GM23338 (cell line): ENCODE results near the gene TSC22D2. TPM values are rescaled to one million over a fixed set of nuclear protein-coding genes. Genes with fewer than 3 reads are reported as not detected.

Experiments used
- ATAC-seq: fragments of 200-7000 bp; cut with Tn5 transposase; 3 replicates; pipeline ENCODE4 v1.9.1; 2020
- DNase-seq: peaks from one replicate; pipeline ENCODE4 v3.0.0-alpha.2; 2015; ENCODE audit warnings: low spot score
- H2AFZ ChIP-seq: fragments of 200-600 bp; sonication (generic); 2 replicates; pipeline ENCODE4 v1.8.0; 2016; ENCODE audit warnings: antibody characterized with exemption, mild to moderate bottlenecking, moderate library complexity
- H3F3A ChIP-seq: fragments of 200-600 bp; sonication (generic); replicated peaks from 2 replicates; pipeline ENCODE4 v1.8.0; 2017; ENCODE audit warnings: antibody characterized with exemption, mixed run types, low read depth
- H3K27ac ChIP-seq: fragments of 200-600 bp; sonication (generic); 2 replicates; pipeline ENCODE4 v1.6.1; 2016; ENCODE audit warnings: low read depth
- H3K27me3 ChIP-seq: fragments of 200-600 bp; sonication (generic); 2 replicates; pipeline ENCODE4 v1.8.0; 2016; ENCODE audit warnings: mild to moderate bottlenecking, mixed run types, moderate library complexity; ENCODE audit not compliant: insufficient read depth
- H3K36me3 ChIP-seq: fragments of 200-600 bp; sonication (generic); 2 replicates; pipeline ENCODE4 v1.8.0; 2016; ENCODE audit warnings: mild to moderate bottlenecking; ENCODE audit not compliant: insufficient read depth
- H3K4me1 ChIP-seq: fragments of 200-600 bp; sonication (generic); 2 replicates; pipeline ENCODE4 v1.8.0; 2016; ENCODE audit warnings: mild to moderate bottlenecking, moderate library complexity; ENCODE audit not compliant: insufficient read depth
- H3K4me2 ChIP-seq: fragments of 200-600 bp; sonication (generic); 2 replicates; pipeline ENCODE4 v1.7.1; 2017; ENCODE audit warnings: mixed run types
- H3K4me3 ChIP-seq: fragments of 200-600 bp; sonication (generic); 2 replicates; pipeline ENCODE4 v1.6.1; 2016; ENCODE audit warnings: mixed run types
- H3K79me2 ChIP-seq: fragments of 200-600 bp; sonication (generic); replicated peaks from 2 replicates; pipeline ENCODE4 v1.8.0; 2017; ENCODE audit warnings: mild to moderate bottlenecking; ENCODE audit not compliant: insufficient read depth
- H3K9me2 ChIP-seq: fragments of 200-600 bp; sonication (generic); 2 replicates; pipeline ENCODE4 v1.8.0; 2017; ENCODE audit not compliant: insufficient read depth
- H4K20me1 ChIP-seq: fragments of 200-600 bp; sonication (generic); replicated peaks from 2 replicates; pipeline ENCODE4 v1.8.0; 2017; ENCODE audit warnings: mild to moderate bottlenecking; ENCODE audit not compliant: insufficient read depth
- H3K27ac Mint-ChIP-seq: 2 replicates; pipeline ENCODE4 v1.8.0; 2020; ENCODE audit warnings: inconsistent platforms, mild to moderate bottlenecking, moderate library complexity, mixed read lengths
- H3K27me3 Mint-ChIP-seq: 3 replicates; pipeline ENCODE4 v1.8.0; 2022; ENCODE audit warnings: low read depth, mild to moderate bottlenecking, moderate library complexity, mixed read lengths, inconsistent platforms; ENCODE audit not compliant: insufficient read depth, poor library complexity
- H3K36me3 Mint-ChIP-seq: 3 replicates; pipeline ENCODE4 v1.8.0; 2021; ENCODE audit warnings: low read depth, mild to moderate bottlenecking, inconsistent platforms, moderate library complexity, mixed read lengths
- H3K4me1 Mint-ChIP-seq: 3 replicates; pipeline ENCODE4 v1.8.0; 2020; ENCODE audit warnings: mild to moderate bottlenecking, inconsistent platforms, mixed read lengths
- H3K4me3 Mint-ChIP-seq: 3 replicates; pipeline ENCODE4 v1.8.0; 2021; ENCODE audit warnings: moderate library complexity, mild to moderate bottlenecking, inconsistent platforms, mixed read lengths
- H3K9me3 Mint-ChIP-seq: 3 replicates; pipeline ENCODE4 v1.8.0; 2020; ENCODE audit warnings: moderate library complexity, mild to moderate bottlenecking, inconsistent platforms, mixed read lengths
- CREB1 ChIP-seq: fragments of 250-450 bp; sonication (Bioruptor Pico); IDR thresholded peaks from 2 replicates; pipeline ENCODE4 v1.5.0; 2020; ENCODE audit warnings: low read depth, mild to moderate bottlenecking, moderate library complexity
- CTCF ChIP-seq, 2 experiments: fragments of 200-600 bp in 1 of 2; sonication (generic) in 1 of 2; conservative IDR thresholded peaks; 2 replicates each; pipeline versions ENCODE4 v1.5.1 to v1.6.1; 2016 to 2017; ENCODE audit warnings: antibody characterized with exemption in 2 of 2, low read depth in 2 of 2, mild to moderate bottlenecking in 2 of 2, moderate library complexity in 1 of 2
- EZH2 ChIP-seq: fragments of 200-600 bp; sonication (generic); IDR thresholded peaks from one replicate; pipeline ENCODE4 v1.8.0; 2017; ENCODE audit warnings: antibody characterized with exemption, mild to moderate bottlenecking, low read depth; ENCODE audit not compliant: unreplicated experiment
- EZH2phosphoT487 ChIP-seq: fragments of 200-600 bp; sonication (generic); IDR thresholded peaks from one replicate; pipeline ENCODE4 v1.8.1; 2018; ENCODE audit warnings: antibody characterized with exemption; ENCODE audit not compliant: unreplicated experiment
- JUNB ChIP-seq: IDR thresholded peaks from one replicate; pipeline ENCODE4 v1.6.1; 2016; ENCODE audit warnings: antibody characterized with exemption; ENCODE audit not compliant: unreplicated experiment
- NANOG ChIP-seq: IDR thresholded peaks from 2 replicates; pipeline ENCODE4 v1.6.1; 2016; ENCODE audit warnings: antibody characterized with exemption, borderline replicate concordance
- POLR2AphosphoS5 ChIP-seq: IDR thresholded peaks from 2 replicates; pipeline ENCODE4 v1.6.1; 2016; ENCODE audit warnings: antibody characterized with exemption, low read depth
- STAT1 ChIP-seq: IDR thresholded peaks from one replicate; pipeline ENCODE4 v1.6.1; 2016; ENCODE audit warnings: antibody characterized with exemption; ENCODE audit not compliant: unreplicated experiment
- ZNF114 ChIP-seq: fragments of 250-450 bp; sonication (Bioruptor Pico); IDR thresholded peaks from 2 replicates; pipeline ENCODE4 v1.5.0; 2020; ENCODE audit warnings: mild to moderate bottlenecking, moderate library complexity
- ZNF331 ChIP-seq: fragments of 250-450 bp; sonication (Bioruptor Pico); IDR thresholded peaks from 2 replicates; pipeline ENCODE4 v1.5.0; 2020; ENCODE audit warnings: low read depth, mild to moderate bottlenecking, moderate library complexity
- ZNF462 ChIP-seq: fragments of 250-450 bp; sonication (Bioruptor Pico); IDR thresholded peaks from 2 replicates; pipeline ENCODE4 v1.5.0; 2020; ENCODE audit warnings: mild to moderate bottlenecking, moderate library complexity
- polyA plus RNA-seq: library from polyadenylated mRNA; unstranded; fragments of >200 nt; fragmentation: Nextera tagmentation; extraction: Ambion mirVana; gene quantifications from 2 replicates; pipeline ENCODE4 v1.2.1, GENCODE V29; 2016
- total RNA-seq: library from RNA; depleted of rRNA; stranded (reverse); fragments of >200 nt; shearing (Covaris generic); gene quantifications from 2 replicates; pipeline ENCODE4 v1.2.3, GENCODE V29; 2014
- TF ChIP-seq, protein P1 (sequence below): IDR thresholded peaks from one replicate; pipeline ENCODE4 v1.6.1; 2018; ENCODE audit warnings: antibody characterized with exemption; ENCODE audit not compliant: unreplicated experiment
- TF ChIP-seq, protein P2 (sequence below): IDR thresholded peaks from 2 replicates; pipeline ENCODE4 v1.6.1; 2016; ENCODE audit warnings: antibody characterized with exemption

TSC22D2 gene
- total and polyA plus RNA-seq, 2 experiments from 2014 or later, result 18.6 to 34.2 TPM

- no peaks in the 10 kb centered on the region for H3K27me3 Mint-ChIP-seq
- Histone ChIP-seq H3K4me3 (no peak overlapping the region), H3K27ac (no peak overlapping the region), H3K4me1 (peaks cover 22% of the 10 kb centered on the region; the same call in 1 of the 2 replicates), H3F3A (no peaks in the 10 kb centered on the region), H2AFZ (no peak overlapping the region), H4K20me1 (peaks cover 5% of the 10 kb centered on the region), H3K9me2 (no peaks in the 10 kb centered on the region), H3K36me3 (no peaks in the 10 kb centered on the region), H3K79me2 (peaks cover 41% of the 10 kb centered on the region), H3K27me3 (no peaks in the 10 kb centered on the region), H3K4me2 (no peak overlapping the region)
- no peak for DNase-seq
- H3K4me1 Mint-ChIP-seq, result peaks cover 26% of the 10 kb centered on the region
- no peak overlapping the region for H3K4me3 Mint-ChIP-seq
- ATAC-seq, result no peak
- peak overlapping the region; percentile 14; the same call in 1 of the 2 replicates for H3K27ac Mint-ChIP-seq
- no peak for TF ChIP-seq NANOG
- TF ChIP-seq, protein P1, sequence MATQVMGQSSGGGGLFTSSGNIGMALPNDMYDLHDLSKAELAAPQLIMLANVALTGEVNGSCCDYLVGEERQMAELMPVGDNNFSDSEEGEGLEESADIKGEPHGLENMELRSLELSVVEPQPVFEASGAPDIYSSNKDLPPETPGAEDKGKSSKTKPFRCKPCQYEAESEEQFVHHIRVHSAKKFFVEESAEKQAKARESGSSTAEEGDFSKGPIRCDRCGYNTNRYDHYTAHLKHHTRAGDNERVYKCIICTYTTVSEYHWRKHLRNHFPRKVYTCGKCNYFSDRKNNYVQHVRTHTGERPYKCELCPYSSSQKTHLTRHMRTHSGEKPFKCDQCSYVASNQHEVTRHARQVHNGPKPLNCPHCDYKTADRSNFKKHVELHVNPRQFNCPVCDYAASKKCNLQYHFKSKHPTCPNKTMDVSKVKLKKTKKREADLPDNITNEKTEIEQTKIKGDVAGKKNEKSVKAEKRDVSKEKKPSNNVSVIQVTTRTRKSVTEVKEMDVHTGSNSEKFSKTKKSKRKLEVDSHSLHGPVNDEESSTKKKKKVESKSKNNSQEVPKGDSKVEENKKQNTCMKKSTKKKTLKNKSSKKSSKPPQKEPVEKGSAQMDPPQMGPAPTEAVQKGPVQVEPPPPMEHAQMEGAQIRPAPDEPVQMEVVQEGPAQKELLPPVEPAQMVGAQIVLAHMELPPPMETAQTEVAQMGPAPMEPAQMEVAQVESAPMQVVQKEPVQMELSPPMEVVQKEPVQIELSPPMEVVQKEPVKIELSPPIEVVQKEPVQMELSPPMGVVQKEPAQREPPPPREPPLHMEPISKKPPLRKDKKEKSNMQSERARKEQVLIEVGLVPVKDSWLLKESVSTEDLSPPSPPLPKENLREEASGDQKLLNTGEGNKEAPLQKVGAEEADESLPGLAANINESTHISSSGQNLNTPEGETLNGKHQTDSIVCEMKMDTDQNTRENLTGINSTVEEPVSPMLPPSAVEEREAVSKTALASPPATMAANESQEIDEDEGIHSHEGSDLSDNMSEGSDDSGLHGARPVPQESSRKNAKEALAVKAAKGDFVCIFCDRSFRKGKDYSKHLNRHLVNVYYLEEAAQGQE, result no peak
- no peak for TF ChIP-seq ZNF331 (CRISPR knock-in tag)
- TF ChIP-seq CTCF (conservative IDR thresholded peaks at IDR 0.05; ENCODE audit: low read depth in 2 of 2), result no peak
- no peak for TF ChIP-seq EZH2phosphoT487
- TF ChIP-seq, protein P2, sequence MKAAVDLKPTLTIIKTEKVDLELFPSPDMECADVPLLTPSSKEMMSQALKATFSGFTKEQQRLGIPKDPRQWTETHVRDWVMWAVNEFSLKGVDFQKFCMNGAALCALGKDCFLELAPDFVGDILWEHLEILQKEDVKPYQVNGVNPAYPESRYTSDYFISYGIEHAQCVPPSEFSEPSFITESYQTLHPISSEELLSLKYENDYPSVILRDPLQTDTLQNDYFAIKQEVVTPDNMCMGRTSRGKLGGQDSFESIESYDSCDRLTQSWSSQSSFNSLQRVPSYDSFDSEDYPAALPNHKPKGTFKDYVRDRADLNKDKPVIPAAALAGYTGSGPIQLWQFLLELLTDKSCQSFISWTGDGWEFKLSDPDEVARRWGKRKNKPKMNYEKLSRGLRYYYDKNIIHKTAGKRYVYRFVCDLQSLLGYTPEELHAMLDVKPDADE, result no peak
- no peak for TF ChIP-seq CREB1 (CRISPR knock-in tag)
- TF ChIP-seq ZNF462 (CRISPR knock-in tag), result no peak
- no peak for TF ChIP-seq JUNB
- no peak for TF ChIP-seq STAT1
- TF ChIP-seq POLR2AphosphoS5, result no peak
- TF ChIP-seq EZH2, result no peak
- no peak for TF ChIP-seq ZNF114 (CRISPR knock-in tag)
- no peaks in the 10 kb centered on the region for H3K36me3 Mint-ChIP-seq
- no peaks in the 10 kb centered on the region for H3K9me3 Mint-ChIP-seq
These were observed 42.8 kb downstream of the TSC22D2 start for GRCh38 chr3:150450916-150451315.
